ENCODE data around the gene DEDD2.

- TF ChIP-seq POLR2A (IDR thresholded peaks at IDR 0.05; ENCODE audit: low read depth, low read length), result no peak
- no peak for TF ChIP-seq CTCF (IDR thresholded peaks at IDR 0.05; ENCODE audit: extremely low read depth in 1 of 2, insufficient read depth in 1 of 2, low read depth in 1 of 2, low read length in 2 of 2)
Measured at GRCh38 chr19:42229855-42230351, 12.4 kb upstream of the DEDD2 start.

All from endothelial cell of umbilical vein (primary cell).